Caco-2 (cell line): ENCODE measurements around the gene ATP6V0E2. TPM values are rescaled to one million over a fixed set of nuclear protein-coding genes. Genes with fewer than 3 reads are reported as not detected.
A peak's percentile ranks its signal among the peaks of the same experiment; 100 is the strongest.

Experiments used
- BruUV-seq: library from RNA; stranded (reverse); fragments of 400-500 nt; replicated peaks from 2 replicates; lab custom pipeline; 2021; lab: Mats Ljungman, UMichigan
- CTCF ChIA-PET: fragments of 300-600 bp; sonication (Branson Sonifier 250); formaldehyde crosslinking; loops from one replicate; lab custom pipeline; 2022; ENCODE audit warnings: antibody characterized with exemption; lab: Charles Lee
- POLR2A ChIA-PET: fragments of 300-600 bp; sonication (Branson Sonifier 250); formaldehyde crosslinking; loops from one replicate; lab custom pipeline; 2022; ENCODE audit warnings: antibody characterized with exemption; lab: Charles Lee
- DNase-seq, 2 experiments: peaks; one replicate each; pipeline versions ENCODE4 v3.0.0 to v3.0.0-alpha.2; 2020 to 2022
- H3K27me3 ChIP-seq: replicated peaks from 2 replicates; pipeline ENCODE4 v1.6.0; 2011; ENCODE audit warnings: low read length; ENCODE audit not compliant: control insufficient read depth, insufficient read depth
- H3K36me3 ChIP-seq: 2 replicates; pipeline ENCODE4 v1.5.1; 2011; ENCODE audit warnings: low read length; ENCODE audit not compliant: control insufficient read depth, insufficient read depth
- H3K4me1 ChIP-seq: fragments of 250-450 bp; sonication (Bioruptor Pico); 2 replicates; pipeline ENCODE4 v1.5.1; 2020; ENCODE audit warnings: mild to moderate bottlenecking
- H3K4me3 ChIP-seq: 2 replicates; pipeline ENCODE4 v1.5.1; 2011; ENCODE audit warnings: low read depth, mild to moderate bottlenecking, control low read depth, low read length
- H3K9me3 ChIP-seq: fragments of 250-450 bp; sonication (Bioruptor Pico); 2 replicates; pipeline ENCODE4 v1.5.1; 2020; ENCODE audit warnings: mild to moderate bottlenecking, moderate library complexity
- H3K27ac Mint-ChIP-seq: one replicate; pipeline ENCODE4 v1.8.0; 2022; ENCODE audit warnings: mixed read lengths; ENCODE audit not compliant: unreplicated experiment
- H3K27me3 Mint-ChIP-seq: one replicate; pipeline ENCODE4 v1.8.0; 2022; ENCODE audit warnings: mixed read lengths; ENCODE audit not compliant: insufficient read depth, unreplicated experiment
- H3K36me3 Mint-ChIP-seq: one replicate; pipeline ENCODE4 v1.8.0; 2022; ENCODE audit warnings: mild to moderate bottlenecking, mixed read lengths; ENCODE audit not compliant: insufficient read depth, unreplicated experiment
- H3K4me1 Mint-ChIP-seq: one replicate; pipeline ENCODE4 v1.8.0; 2022; ENCODE audit warnings: low read depth, mixed read lengths; ENCODE audit not compliant: unreplicated experiment
- H3K4me3 Mint-ChIP-seq: one replicate; pipeline ENCODE4 v1.8.0; 2022; ENCODE audit warnings: mild to moderate bottlenecking, moderate library complexity, mixed read lengths; ENCODE audit not compliant: unreplicated experiment
- H3K9me3 Mint-ChIP-seq: one replicate; pipeline ENCODE4 v1.8.0; 2022; ENCODE audit warnings: mixed read lengths; ENCODE audit not compliant: unreplicated experiment
- CTCF ChIP-seq, 2 experiments: fragments of 200-600 bp in 1 of 2; IDR thresholded peaks; 1 replicate in 1 of 2; 2 replicates in 1 of 2; pipeline versions ENCODE4 v1.5.1 to v1.8.0; 2011 to 2022; ENCODE audit warnings: antibody characterized with exemption in 1 of 2, control low read depth in 1 of 2, inconsistent platforms in 1 of 2, low read depth in 1 of 2, low read length in 1 of 2, mild to moderate bottlenecking in 1 of 2, moderate library complexity in 1 of 2; ENCODE audit not compliant: insufficient read depth in 1 of 2, severe bottlenecking in 1 of 2, unreplicated experiment in 1 of 2
- intact Hi-C: fragments of 100-400 bp; cut with micrococcal nuclease; formaldehyde crosslinking; loops from one replicate; pipeline ENCODE4 v1.10.0; 2022; ENCODE audit not compliant: unreplicated experiment
- total RNA-seq: library from RNA; stranded (reverse); gene quantifications from 2 replicates; pipeline ENCODE4 v1.2.3, GENCODE V29; 2022

ATP6V0E2 gene
- total RNA-seq, 1 experiment from 2014 or later, result 53.9 TPM

- no peak for TF ChIP-seq CTCF (IDR thresholded peaks at IDR 0.05; ENCODE audit: insufficient read depth in 1 of 2, low read depth in 1 of 2, low read length in 1 of 2, severe bottlenecking in 1 of 2, unreplicated experiment in 1 of 2)
- intact Hi-C loops, result loop anchor here (5.0 kb wide), 1 partner anchor 68 kb away; the partner anchor contains the start of gene ZNF467
- Histone ChIP-seq H3K9me3 (no peaks in the 10 kb centered on the region), H3K4me3 (no peak overlapping the region), H3K36me3 (no peaks in the 10 kb centered on the region), H3K4me1 (peaks cover 7% of the 10 kb centered on the region), H3K27me3 (no peaks in the 10 kb centered on the region)
- Mint-ChIP-seq H3K27ac (no peak overlapping the region), H3K9me3 (no peaks in the 10 kb centered on the region), H3K27me3 (peaks cover 20% of the 10 kb centered on the region), H3K4me3 (no peak overlapping the region), H3K36me3 (peaks cover 5% of the 10 kb centered on the region), H3K4me1 (no peaks in the 10 kb centered on the region)
- ChIA-PET CTCF (no interaction called here), POLR2A (no interaction called here)
- no TSS peak for BruUV-seq
- no peak for DNase-seq
Observed at GRCh38 chr7:149839933-149840332, 33.8 kb upstream of the ATP6V0E2 start.

GRCh38 chr7:149843566-149843965, 30.2 kb upstream of the ATP6V0E2 start:
- Histone ChIP-seq H3K4me3 (no peak overlapping the region), H3K9me3 (no peaks in the 10 kb centered on the region), H3K27me3 (no peaks in the 10 kb centered on the region), H3K4me1 (peaks cover 5% of the 10 kb centered on the region; the same call in 1 of the 2 replicates), H3K36me3 (no peaks in the 10 kb centered on the region)
- peaks cover 8% of the 10 kb centered on the region for H3K27me3 Mint-ChIP-seq
- intact Hi-C loops, result no loop called here
- ChIA-PET POLR2A (no interaction called here), CTCF (no interaction called here)
- H3K4me3 Mint-ChIP-seq, result no peak overlapping the region
- peak in 1 of 2 experiments; percentile 19 for DNase-seq
- no peak overlapping the region for H3K27ac Mint-ChIP-seq
- no peak for TF ChIP-seq CTCF (IDR thresholded peaks at IDR 0.05; ENCODE audit: insufficient read depth in 1 of 2, low read depth in 1 of 2, low read length in 1 of 2, severe bottlenecking in 1 of 2, unreplicated experiment in 1 of 2)
- H3K9me3 Mint-ChIP-seq, result no peaks in the 10 kb centered on the region
- no peaks in the 10 kb centered on the region for H3K36me3 Mint-ChIP-seq
- no peaks in the 10 kb centered on the region for H3K4me1 Mint-ChIP-seq
- no TSS peak for BruUV-seq

GRCh38 chr7:149844445-149844844, 29.3 kb upstream of the ATP6V0E2 start:
- Histone ChIP-seq H3K27me3 (no peaks in the 10 kb centered on the region), H3K4me3 (no peak overlapping the region), H3K36me3 (no peaks in the 10 kb centered on the region), H3K4me1 (no peaks in the 10 kb centered on the region; the same call in 1 of the 2 replicates), H3K9me3 (no peaks in the 10 kb centered on the region)
- intact Hi-C loops, result no loop called here
- TF ChIP-seq CTCF (IDR thresholded peaks at IDR 0.05; ENCODE audit: insufficient read depth in 1 of 2, low read depth in 1 of 2, low read length in 1 of 2, severe bottlenecking in 1 of 2, unreplicated experiment in 1 of 2), result no peak
- no peak overlapping the region for H3K27ac Mint-ChIP-seq
- H3K27me3 Mint-ChIP-seq, result peaks cover 8% of the 10 kb centered on the region
- no peaks in the 10 kb centered on the region for H3K36me3 Mint-ChIP-seq
- POLR2A ChIA-PET, result no interaction called here
- no TSS peak for BruUV-seq
- CTCF ChIA-PET, result no interaction called here
- H3K4me1 Mint-ChIP-seq, result no peaks in the 10 kb centered on the region
- no peak overlapping the region for H3K4me3 Mint-ChIP-seq
- DNase-seq, result no peak
- no peaks in the 10 kb centered on the region for H3K9me3 Mint-ChIP-seq
